Testis (tissue), 2 donors: ENCODE data around the gene KCNQ1.

Experiments used
- CTCF ChIP-seq, 3 experiments: fragments of 450-650 bp in 2 of 3; fragments of 200-600 bp in 1 of 3; sonication (generic) in 1 of 3; IDR thresholded peaks; one replicate each; pipeline ENCODE4 v1.5.1; 2016 to 2019; ENCODE audit warnings: antibody characterized with exemption in 3 of 3, mild to moderate bottlenecking in 2 of 3, moderate library complexity in 1 of 3
- POLR2A ChIP-seq: fragments of 450-650 bp; IDR thresholded peaks from one replicate; pipeline ENCODE4 v1.6.1; 2017; ENCODE audit warnings: antibody characterized with exemption, mild to moderate bottlenecking, moderate library complexity

- TF ChIP-seq POLR2A (no peak), CTCF (IDR thresholded peaks at IDR 0.05) (no peak)
These were observed 388.4 kb downstream of the KCNQ1 start for GRCh38 chr11:2833051-2833715.
